Mesendoderm (in vitro differentiated cells): ENCODE measurements around the gene STARD3.

Experiments
- DNase-seq: peaks from one replicate; pipeline ENCODE4 v3.0.0; 2013
- H2AK5ac ChIP-seq: 2 replicates; pipeline ENCODE4 v1.6.1; 2013; ENCODE audit warnings: low read length, inconsistent platforms
- H2BK120ac ChIP-seq: 2 replicates; pipeline ENCODE4 v1.6.1; 2013; ENCODE audit warnings: low read depth, mild to moderate bottlenecking, low read length, moderate library complexity, mixed read lengths
- H2BK15ac ChIP-seq: replicated peaks from 2 replicates; pipeline ENCODE4 v1.6.1; 2013; ENCODE audit warnings: low read depth, mild to moderate bottlenecking, moderate library complexity
- H2BK5ac ChIP-seq: 2 replicates; pipeline ENCODE4 v1.6.1; 2013; ENCODE audit warnings: low read length, inconsistent platforms
- H3K18ac ChIP-seq: 2 replicates; pipeline ENCODE4 v1.6.1; 2013; ENCODE audit warnings: mild to moderate bottlenecking, low read length, mixed read lengths
- H3K23ac ChIP-seq: one replicate; pipeline ENCODE4 v1.6.1; 2013; ENCODE audit warnings: low read length
- H3K27ac ChIP-seq: 2 replicates; pipeline ENCODE4 v1.5.1; 2013; ENCODE audit warnings: low read depth, mild to moderate bottlenecking, inconsistent platforms, low read length, moderate library complexity
- H3K27me3 ChIP-seq: 2 replicates; pipeline ENCODE4 v1.6.1; 2013; ENCODE audit warnings: low read length, control low read depth, mild to moderate bottlenecking, inconsistent platforms; ENCODE audit not compliant: insufficient read depth, poor library complexity
- H3K36me3 ChIP-seq: 2 replicates; pipeline ENCODE4 v1.6.1; 2013; ENCODE audit warnings: low read length, inconsistent platforms; ENCODE audit not compliant: control insufficient read depth, insufficient read depth
- H3K4ac ChIP-seq: one replicate; pipeline ENCODE4 v1.6.1; 2013; ENCODE audit warnings: low read depth, mild to moderate bottlenecking, low read length, moderate library complexity
- H3K4me1 ChIP-seq: 2 replicates; pipeline ENCODE4 v1.6.1; 2013; ENCODE audit warnings: low read depth, low read length, inconsistent platforms; ENCODE audit not compliant: control insufficient read depth
- H3K4me2 ChIP-seq: 2 replicates; pipeline ENCODE4 v1.6.1; 2013; ENCODE audit warnings: low read length
- H3K4me3 ChIP-seq: 2 replicates; pipeline ENCODE4 v1.5.1; 2013; ENCODE audit warnings: mild to moderate bottlenecking, low read length
- H3K56ac ChIP-seq: one replicate; pipeline ENCODE4 v1.6.1; 2013; ENCODE audit warnings: low read length
- H3K79me1 ChIP-seq: 2 replicates; pipeline ENCODE4 v1.6.1; 2013; ENCODE audit warnings: low read length, inconsistent platforms
- H3K79me2 ChIP-seq: 2 replicates; pipeline ENCODE4 v1.6.1; 2013; ENCODE audit warnings: mild to moderate bottlenecking, low read length; ENCODE audit not compliant: control insufficient read depth, insufficient read depth
- H3K9ac ChIP-seq: 2 replicates; pipeline ENCODE4 v1.6.1; 2013; ENCODE audit warnings: low read length, inconsistent platforms
- H4K5ac ChIP-seq: one replicate; pipeline ENCODE4 v1.6.1; 2013; ENCODE audit warnings: low read length
- H4K8ac ChIP-seq: one replicate; pipeline ENCODE4 v1.6.1; 2013; ENCODE audit warnings: low read depth, mild to moderate bottlenecking, control low read depth, low read length, moderate library complexity
- WGBS: extraction: QIAGEN DNeasy Blood & Tissue Kit; methylation state at CpG from one replicate; pipeline ENCODE4 v1.1.7; 2013; ENCODE audit warnings: low lambda C conversion rate, missing lambda C conversion rate; ENCODE audit not compliant: insufficient coverage; ENCODE audit errors: extremely low coverage; 5-methylcytosine and 5-hydroxymethylcytosine counted together

The STARD3 gene

GRCh38 chr17:39595928-39596510 lies 40.9 kb upstream of the STARD3 start:
- Histone ChIP-seq H3K4me2 (no peak overlapping the region), H3K56ac (no peak overlapping the region), H3K4ac (no peak overlapping the region), H3K79me1 (no peaks in the 10 kb centered on the region), H3K18ac (no peak overlapping the region), H3K23ac (no peak overlapping the region), H3K9ac (no peak overlapping the region), H2BK120ac (no peak overlapping the region), H3K4me3 (no peak overlapping the region), H3K79me2 (no peaks in the 10 kb centered on the region), H4K5ac (no peak overlapping the region), H2BK15ac (no peak overlapping the region), H4K8ac (no peak overlapping the region), H3K27ac (no peak overlapping the region), H2AK5ac (no peak overlapping the region), H2BK5ac (no peak overlapping the region), H3K27me3 (peaks cover 72% of the 10 kb centered on the region), H3K4me1 (no peaks in the 10 kb centered on the region), H3K36me3 (no peaks in the 10 kb centered on the region)
- no peak for DNase-seq
- WGBS, result no CpG with 5 or more reads among the region's 11 CpGs

GRCh38 chr17:39596543-39597267 lies 40.2 kb upstream of the STARD3 start:
- H4K5ac ChIP-seq, result no peak overlapping the region

GRCh38 chr17:39597372-39598046 lies 39.4 kb upstream of the STARD3 start:
- Histone ChIP-seq H3K9ac (no peak overlapping the region), H3K4me2 (no peak overlapping the region), H3K4me3 (no peak overlapping the region), H3K27ac (no peak overlapping the region), H3K18ac (no peak overlapping the region), H3K56ac (no peak overlapping the region), H3K36me3 (no peaks in the 10 kb centered on the region), H3K79me2 (no peaks in the 10 kb centered on the region), H3K79me1 (no peaks in the 10 kb centered on the region), H3K4ac (no peak overlapping the region), H2BK5ac (no peak overlapping the region), H3K23ac (no peak overlapping the region), H2AK5ac (no peak overlapping the region), H3K27me3 (peaks cover 84% of the 10 kb centered on the region), H2BK15ac (no peak overlapping the region), H3K4me1 (no peaks in the 10 kb centered on the region), H2BK120ac (no peak overlapping the region), H4K8ac (no peak overlapping the region), H4K5ac (no peak overlapping the region)
- WGBS, result no CpG with 5 or more reads among the region's 22 CpGs
- DNase-seq, result no peak

More at GRCh38 chr17:39596543-39597267, 40.2 kb upstream of the STARD3 start:
- no peak for DNase-seq
- Histone ChIP-seq H3K18ac (no peak overlapping the region), H3K79me2 (no peaks in the 10 kb centered on the region), H3K36me3 (no peaks in the 10 kb centered on the region), H2BK120ac (no peak overlapping the region), H2AK5ac (no peak overlapping the region), H3K4me1 (no peaks in the 10 kb centered on the region), H3K9ac (no peak overlapping the region), H3K27me3 (peaks cover 76% of the 10 kb centered on the region), H2BK5ac (no peak overlapping the region), H3K56ac (no peak overlapping the region), H3K4ac (no peak overlapping the region), H3K27ac (no peak overlapping the region), H4K8ac (no peak overlapping the region), H2BK15ac (no peak overlapping the region), H3K79me1 (no peaks in the 10 kb centered on the region), H3K4me2 (no peak overlapping the region), H3K23ac (no peak overlapping the region), H3K4me3 (no peak overlapping the region)
- no CpG with 5 or more reads among the region's 47 CpGs for WGBS

- WGBS, result no CpG with 5 or more reads among the region's 13 CpGs
- H2BK120ac ChIP-seq, result no peak overlapping the region
- H3K4me2 ChIP-seq, result no peak overlapping the region
These were observed 38.9 kb upstream of the STARD3 start for GRCh38 chr17:39598047-39598481.

GRCh38 chr17:39598630-39599003 lies 38.3 kb upstream of the STARD3 start:
- Histone ChIP-seq H3K56ac (no peak overlapping the region), H3K79me2 (no peaks in the 10 kb centered on the region), H3K4me1 (no peaks in the 10 kb centered on the region), H2BK15ac (no peak overlapping the region), H3K27ac (no peak overlapping the region), H3K27me3 (peaks cover 91% of the 10 kb centered on the region), H2BK120ac (no peak overlapping the region), H2BK5ac (no peak overlapping the region), H3K18ac (no peak overlapping the region), H4K8ac (no peak overlapping the region), H3K4ac (no peak overlapping the region), H3K4me3 (no peak overlapping the region), H3K36me3 (no peaks in the 10 kb centered on the region), H3K9ac (no peak overlapping the region), H3K4me2 (no peak overlapping the region), H3K23ac (no peak overlapping the region), H4K5ac (no peak overlapping the region), H2AK5ac (no peak overlapping the region), H3K79me1 (no peaks in the 10 kb centered on the region)
- no CpG with 5 or more reads among the region's 17 CpGs for WGBS
- no peak for DNase-seq

More at GRCh38 chr17:39598047-39598481, 38.9 kb upstream of the STARD3 start:
- no peak overlapping the region for H3K4me3 ChIP-seq
- no peaks in the 10 kb centered on the region for H3K79me1 ChIP-seq
- H3K27ac ChIP-seq, result no peak overlapping the region
- no peak overlapping the region for H4K5ac ChIP-seq
- H2BK15ac ChIP-seq, result no peak overlapping the region
- DNase-seq, result no peak
- no peak overlapping the region for H3K4ac ChIP-seq
- no peak overlapping the region for H3K23ac ChIP-seq
- H3K4me1 ChIP-seq, result no peaks in the 10 kb centered on the region
- H3K56ac ChIP-seq, result no peak overlapping the region
- H3K79me2 ChIP-seq, result no peaks in the 10 kb centered on the region
- no peak overlapping the region for H3K9ac ChIP-seq
- no peaks in the 10 kb centered on the region for H3K36me3 ChIP-seq
- no peak overlapping the region for H4K8ac ChIP-seq
- no peak overlapping the region for H3K18ac ChIP-seq
- no peak overlapping the region for H2BK5ac ChIP-seq
- peaks cover 88% of the 10 kb centered on the region for H3K27me3 ChIP-seq
- no peak overlapping the region for H2AK5ac ChIP-seq
